Dendritic cell treated with granulocyte-macrophage colony-stimulating factor and Interleukin-4, amounts not matched to agents 40 ng/mL and 50 ng/mL, for 4 days (primary cell): ENCODE results near the gene MPHOSPH10.

ENCODE experiments used
- H3K27ac Mint-ChIP-seq: one replicate; pipeline ENCODE4 v1.8.0; 2022; ENCODE audit warnings: mild to moderate bottlenecking, mixed read lengths
- H3K27me3 Mint-ChIP-seq: one replicate; pipeline ENCODE4 v1.8.0; 2022; ENCODE audit warnings: mild to moderate bottlenecking, mixed read lengths
- H3K36me3 Mint-ChIP-seq: one replicate; pipeline ENCODE4 v1.8.0; 2022; ENCODE audit warnings: low read depth, mixed read lengths
- H3K4me1 Mint-ChIP-seq: one replicate; pipeline ENCODE4 v1.8.0; 2022; ENCODE audit warnings: low read depth, mixed read lengths
- H3K4me3 Mint-ChIP-seq: one replicate; pipeline ENCODE4 v1.8.0; 2022; ENCODE audit warnings: mild to moderate bottlenecking, moderate library complexity, mixed read lengths
- H3K9me3 Mint-ChIP-seq: one replicate; pipeline ENCODE4 v1.8.0; 2022; ENCODE audit warnings: mixed read lengths
- intact Hi-C: fragments of 100-400 bp; cut with micrococcal nuclease; formaldehyde crosslinking; loops from one replicate; pipeline ENCODE4 v1.15.0; 2022

MPHOSPH10 gene

DNA sequence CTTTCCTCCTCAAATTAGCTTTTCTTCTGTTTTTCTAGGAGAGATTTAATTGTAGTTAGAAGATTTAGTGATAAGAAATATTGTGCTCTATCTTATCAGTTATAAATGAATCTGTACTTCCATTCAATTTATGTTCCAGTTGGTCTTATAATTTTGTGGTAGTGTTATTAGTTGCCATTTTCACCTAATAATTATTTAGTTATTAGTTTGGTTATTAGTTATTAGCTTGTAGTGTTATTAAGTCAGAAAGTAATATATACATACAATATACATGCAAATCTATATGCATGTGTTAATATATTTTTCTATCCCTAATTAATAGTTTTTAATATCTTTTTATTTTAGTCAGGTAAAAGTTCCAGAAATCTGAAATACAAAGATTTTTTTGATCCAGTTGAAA, 3.2 kb downstream of the MPHOSPH10 start:
- H3K4me1 Mint-ChIP-seq, result no peaks in the 10 kb centered on the region
- no peak overlapping the region for H3K4me3 Mint-ChIP-seq
- no peak overlapping the region for H3K27ac Mint-ChIP-seq
- intact Hi-C loops, result loop anchor here (10.0 kb wide), 2 partner anchors 141 to 201 kb away; partner anchors contain the start of gene ZNF638
- H3K9me3 Mint-ChIP-seq, result no peaks in the 10 kb centered on the region
- H3K27me3 Mint-ChIP-seq, result no peaks in the 10 kb centered on the region
- peaks cover 48% of the 10 kb centered on the region for H3K36me3 Mint-ChIP-seq

DNA sequence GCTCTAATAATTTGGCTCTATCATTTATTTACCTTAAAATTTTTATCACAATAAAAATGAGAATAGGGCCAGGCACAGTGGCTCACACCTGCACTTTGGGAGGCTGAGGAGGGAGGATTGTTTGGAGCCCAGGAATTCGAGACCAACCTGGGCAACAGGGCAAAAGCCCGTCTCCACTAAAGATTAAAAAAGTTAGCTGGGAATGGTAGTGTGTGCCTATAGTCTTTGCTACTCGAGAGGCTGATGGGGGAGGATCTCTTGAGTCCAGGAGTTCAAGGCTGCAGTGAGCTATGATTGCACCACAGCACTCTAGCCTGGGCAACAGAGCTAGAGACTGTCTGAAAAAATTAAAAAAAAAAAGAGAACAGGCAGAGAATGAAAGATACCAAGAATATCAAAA, 5.7 kb downstream of the MPHOSPH10 start:
- Mint-ChIP-seq H3K36me3 (peaks cover 68% of the 10 kb centered on the region), H3K4me3 (no peak overlapping the region), H3K27me3 (no peaks in the 10 kb centered on the region), H3K9me3 (no peaks in the 10 kb centered on the region), H3K4me1 (no peaks in the 10 kb centered on the region), H3K27ac (no peak overlapping the region)
- intact Hi-C loops, result loop anchor here (10.0 kb wide), 2 partner anchors 139 to 199 kb away; partner anchors contain the start of gene ZNF638

DNA sequence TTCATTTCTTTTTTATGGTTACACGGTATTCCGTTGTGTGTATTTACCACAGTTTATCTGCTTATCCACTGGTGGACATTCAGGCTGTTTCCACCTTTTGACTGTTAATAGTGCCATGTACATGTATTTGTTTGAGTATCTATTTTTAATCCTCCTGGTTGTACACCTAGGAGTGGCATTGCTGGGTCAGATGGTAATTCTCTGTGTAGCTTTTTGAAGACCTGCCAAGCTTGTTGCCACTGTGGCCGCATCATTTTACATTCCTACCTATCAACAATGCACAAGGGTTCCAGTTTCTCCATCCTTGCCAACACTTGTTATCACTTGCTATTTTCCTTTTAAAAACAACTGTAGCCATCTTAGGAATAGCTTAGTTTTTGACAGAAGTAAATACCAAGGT, 13.3 kb downstream of the MPHOSPH10 start:
- peaks cover 100% of the 10 kb centered on the region for H3K36me3 Mint-ChIP-seq
- intact Hi-C loops, result no loop called here
- no peaks in the 10 kb centered on the region for H3K27me3 Mint-ChIP-seq
- no peaks in the 10 kb centered on the region for H3K4me1 Mint-ChIP-seq
- H3K9me3 Mint-ChIP-seq, result no peaks in the 10 kb centered on the region
- H3K4me3 Mint-ChIP-seq, result no peak overlapping the region
- H3K27ac Mint-ChIP-seq, result no peak overlapping the region

DNA sequence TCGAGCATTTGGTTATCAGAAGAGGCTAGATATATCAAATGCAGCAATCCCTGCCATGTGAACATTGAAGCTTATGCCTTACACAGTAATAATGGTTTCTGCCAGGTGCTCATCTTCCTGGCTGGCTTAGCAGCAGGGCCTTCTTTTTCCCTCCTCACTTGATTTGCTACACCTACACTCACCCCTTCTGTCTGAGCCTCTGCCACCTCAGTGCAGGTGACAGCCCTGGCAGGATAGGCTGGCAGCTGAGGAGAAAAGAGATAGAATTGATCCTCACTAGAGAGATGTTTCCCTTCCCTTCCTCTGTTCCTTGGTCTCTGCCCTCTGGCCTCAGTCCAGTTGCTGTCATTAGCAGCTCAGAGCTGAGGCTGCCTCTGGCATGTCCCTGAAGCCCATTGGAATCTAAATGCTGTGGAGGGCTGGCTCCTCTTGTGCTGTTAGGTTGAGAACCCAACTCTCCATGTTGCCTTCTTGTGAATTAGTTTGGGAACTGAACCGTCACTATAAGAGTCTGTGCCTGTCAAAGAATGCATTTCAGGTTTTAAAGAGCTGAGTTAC, 18.2 kb downstream of the MPHOSPH10 start:
- no peak overlapping the region for H3K4me3 Mint-ChIP-seq
- peaks cover 71% of the 10 kb centered on the region for H3K36me3 Mint-ChIP-seq
- H3K27ac Mint-ChIP-seq, result no peak overlapping the region
- intact Hi-C loops, result no loop called here
- H3K4me1 Mint-ChIP-seq, result no peaks in the 10 kb centered on the region
- H3K9me3 Mint-ChIP-seq, result no peaks in the 10 kb centered on the region
- H3K27me3 Mint-ChIP-seq, result no peaks in the 10 kb centered on the region

DNA sequence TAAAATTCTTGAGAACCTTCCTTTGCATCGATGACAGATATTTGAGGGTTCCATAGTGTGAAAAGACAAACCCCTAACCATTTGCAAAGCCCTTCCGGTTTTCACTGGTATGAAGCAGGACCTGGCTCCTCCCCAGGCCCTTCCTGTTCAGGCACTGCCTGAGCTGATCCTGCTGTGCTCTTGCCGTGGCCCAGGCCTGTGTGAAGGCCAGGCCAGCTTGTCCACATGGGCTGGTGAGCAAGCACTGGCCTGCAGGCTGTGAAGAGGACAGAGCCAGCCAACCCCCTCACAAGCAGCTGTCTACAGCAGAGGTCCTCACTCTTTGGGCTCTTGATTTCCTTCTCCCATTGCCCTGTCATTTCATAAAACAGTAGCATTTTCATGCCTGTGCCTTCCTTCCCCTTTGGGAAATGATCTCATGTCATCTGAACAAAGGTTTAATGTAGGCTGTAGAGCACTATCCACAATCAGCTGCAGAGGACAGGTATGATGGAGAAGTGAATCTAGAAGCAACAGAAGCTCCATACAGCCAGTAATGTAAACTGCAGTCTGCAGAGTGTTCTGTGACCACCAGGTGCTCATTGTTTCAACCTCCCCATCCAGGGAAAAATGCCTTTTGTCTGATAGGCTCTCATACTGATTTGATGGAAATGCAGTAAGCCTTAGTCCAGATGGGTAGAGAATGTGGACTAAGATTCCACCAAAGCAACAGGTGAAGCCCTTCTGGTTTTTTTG, 19.8 kb downstream of the MPHOSPH10 start:
- Mint-ChIP-seq H3K9me3 (no peaks in the 10 kb centered on the region), H3K27ac (no peak overlapping the region)

DNA sequence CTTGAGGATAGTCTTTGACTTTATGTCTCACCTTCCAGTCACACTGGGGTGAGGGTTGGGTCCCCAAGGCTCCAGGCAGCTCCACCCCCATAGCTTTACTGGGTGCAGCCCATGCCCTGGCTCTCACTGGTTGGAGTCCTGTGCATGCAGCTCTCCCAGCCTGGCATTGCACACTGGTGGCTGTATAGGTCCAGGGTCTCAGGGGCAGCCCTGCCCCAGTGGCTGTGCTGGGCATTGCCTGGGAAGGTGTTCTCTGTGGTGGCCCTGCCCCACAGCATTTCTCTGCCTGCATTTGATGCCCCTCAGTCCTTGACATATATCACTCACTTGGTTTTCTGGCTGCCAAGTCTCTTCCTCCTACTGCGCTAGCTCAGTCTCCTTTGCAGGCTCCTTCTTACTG, 21.2 kb downstream of the MPHOSPH10 start:
- H3K4me1 Mint-ChIP-seq, result no peaks in the 10 kb centered on the region
- peaks cover 40% of the 10 kb centered on the region for H3K36me3 Mint-ChIP-seq
- H3K27ac Mint-ChIP-seq, result no peak overlapping the region
- H3K27me3 Mint-ChIP-seq, result peaks cover 6% of the 10 kb centered on the region
- H3K9me3 Mint-ChIP-seq, result no peaks in the 10 kb centered on the region
- intact Hi-C loops, result loop anchor here (10.0 kb wide), 1 partner anchor 127 kb away; no protein-coding TSS in a partner anchor
- H3K4me3 Mint-ChIP-seq, result no peak overlapping the region

More for the DNA sequence above, 19.8 kb downstream of the MPHOSPH10 start:
- peaks cover 2% of the 10 kb centered on the region for H3K27me3 Mint-ChIP-seq
- H3K36me3 Mint-ChIP-seq, result peaks cover 54% of the 10 kb centered on the region
- intact Hi-C loops, result loop anchor here (10.0 kb wide), 1 partner anchor 125 kb away; no protein-coding TSS in a partner anchor
- no peaks in the 10 kb centered on the region for H3K4me1 Mint-ChIP-seq
- H3K4me3 Mint-ChIP-seq, result no peak overlapping the region

DNA sequence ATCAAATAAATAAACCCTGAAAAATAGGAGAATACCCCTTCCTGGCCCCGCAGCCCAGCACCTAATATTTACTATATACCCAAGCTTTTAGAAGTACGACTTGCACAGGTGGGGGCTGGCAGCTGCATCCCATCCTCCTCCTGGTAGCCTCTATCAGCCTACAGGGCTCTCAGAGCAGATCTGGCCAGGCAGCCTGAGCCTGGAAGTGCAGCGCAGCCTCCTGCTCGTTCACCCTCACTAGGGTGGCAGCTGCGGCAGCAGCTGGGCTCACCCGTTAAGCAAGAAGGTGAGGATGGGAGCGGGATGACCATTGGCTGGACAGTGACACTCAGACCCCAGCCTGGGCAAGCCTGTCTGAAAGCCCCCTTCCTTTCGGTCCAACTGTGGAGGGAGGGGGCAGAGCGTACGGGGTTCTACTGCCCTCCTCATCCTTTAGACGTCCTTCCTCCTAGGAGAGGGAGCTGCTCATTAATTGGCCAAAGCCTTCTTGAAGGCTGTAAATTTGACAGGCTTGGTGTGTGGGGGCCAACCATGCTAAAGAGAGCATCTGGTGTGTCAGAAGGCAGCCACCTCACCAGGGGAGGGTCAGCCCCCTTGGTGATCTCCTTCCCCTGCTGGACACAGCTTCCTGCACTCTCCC, 23.3 kb downstream of the MPHOSPH10 start:
- no peak overlapping the region for H3K27ac Mint-ChIP-seq
- peaks cover 9% of the 10 kb centered on the region for H3K4me1 Mint-ChIP-seq
- H3K27me3 Mint-ChIP-seq, result peaks cover 9% of the 10 kb centered on the region
- H3K4me3 Mint-ChIP-seq, result no peak overlapping the region
- peaks cover 19% of the 10 kb centered on the region for H3K36me3 Mint-ChIP-seq
- intact Hi-C loops, result loop anchor here (10.0 kb wide), 1 partner anchor 129 kb away; no protein-coding TSS in a partner anchor
- no peaks in the 10 kb centered on the region for H3K9me3 Mint-ChIP-seq

DNA sequence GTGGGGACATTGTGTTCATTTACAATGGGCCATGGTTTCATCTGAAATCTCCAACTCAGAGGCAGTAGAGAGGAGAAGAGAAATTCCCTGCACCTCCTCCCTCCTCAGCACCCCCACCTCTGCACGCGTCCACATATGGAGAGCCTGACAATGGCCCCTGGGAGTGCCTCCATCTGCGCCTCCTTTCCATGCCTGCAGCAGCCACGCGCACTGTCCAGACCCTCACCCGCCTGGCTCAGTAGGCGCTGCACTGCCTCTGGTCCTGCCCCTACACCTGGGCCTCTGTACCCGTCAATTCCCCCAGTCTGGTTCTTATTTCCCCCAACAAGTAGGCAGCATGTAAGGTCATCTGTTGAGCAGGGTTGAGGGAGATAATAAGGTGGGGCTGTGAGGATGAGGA, 23.8 kb downstream of the MPHOSPH10 start:
- no peaks in the 10 kb centered on the region for H3K9me3 Mint-ChIP-seq

DNA sequence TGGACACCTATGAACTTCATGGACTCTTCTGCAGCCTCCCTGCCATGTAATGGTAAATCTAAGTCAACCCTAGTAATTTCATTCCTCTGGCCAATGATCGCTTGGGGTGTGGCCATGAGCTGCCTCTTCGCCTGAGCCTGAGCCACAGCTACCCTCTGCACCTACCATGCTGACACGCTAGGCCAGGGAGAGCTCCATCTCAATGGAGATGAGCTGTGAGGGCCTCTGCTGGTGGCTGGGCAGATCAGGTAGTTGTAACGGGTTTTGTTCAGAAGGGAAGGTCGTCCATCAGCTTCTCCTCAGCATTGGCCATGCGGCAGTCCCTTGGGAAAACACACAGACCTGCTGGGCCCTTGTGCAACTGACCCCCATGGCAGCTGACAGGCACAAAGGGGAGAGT, 24.4 kb downstream of the MPHOSPH10 start:
- H3K9me3 Mint-ChIP-seq, result no peaks in the 10 kb centered on the region
- H3K27ac Mint-ChIP-seq, result no peak overlapping the region
- peaks cover 9% of the 10 kb centered on the region for H3K36me3 Mint-ChIP-seq
- no peak overlapping the region for H3K4me3 Mint-ChIP-seq
- intact Hi-C loops, result loop anchor here (10.0 kb wide), 1 partner anchor 130 kb away; no protein-coding TSS in a partner anchor
- H3K4me1 Mint-ChIP-seq, result peaks cover 16% of the 10 kb centered on the region
- peaks cover 9% of the 10 kb centered on the region for H3K27me3 Mint-ChIP-seq

More for the DNA sequence above, 23.8 kb downstream of the MPHOSPH10 start:
- H3K4me3 Mint-ChIP-seq, result no peak overlapping the region
- intact Hi-C loops, result loop anchor here (10.0 kb wide), 1 partner anchor 129 kb away; no protein-coding TSS in a partner anchor
- peaks cover 14% of the 10 kb centered on the region for H3K36me3 Mint-ChIP-seq
- peaks cover 11% of the 10 kb centered on the region for H3K4me1 Mint-ChIP-seq
- H3K27me3 Mint-ChIP-seq, result peaks cover 9% of the 10 kb centered on the region
- no peak overlapping the region for H3K27ac Mint-ChIP-seq

DNA sequence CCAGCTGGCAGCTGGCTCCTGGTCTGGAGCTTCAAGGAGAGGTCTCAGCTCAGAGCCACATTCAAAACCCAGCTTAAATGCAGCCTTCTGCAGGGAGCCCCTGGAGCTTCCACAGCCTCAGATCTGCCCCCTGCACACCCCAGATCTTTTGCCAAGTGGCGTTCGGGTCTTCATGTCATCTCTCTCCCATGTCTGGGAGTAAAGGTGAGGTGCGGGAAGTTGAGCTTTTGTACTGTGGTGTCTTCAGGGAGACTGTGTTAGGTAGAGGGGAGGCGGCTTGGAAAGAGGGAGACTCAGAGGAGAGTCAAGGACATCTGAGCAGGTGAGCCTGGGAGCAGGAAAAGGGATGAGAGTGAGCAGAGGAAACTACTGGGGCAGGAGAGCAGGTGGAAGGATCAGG, 25.4 kb downstream of the MPHOSPH10 start:
- intact Hi-C loops, result loop anchor here (10.0 kb wide), 1 partner anchor 131 kb away; no protein-coding TSS in a partner anchor
- Mint-ChIP-seq H3K27ac (no peak overlapping the region), H3K4me3 (no peak overlapping the region), H3K4me1 (peaks cover 21% of the 10 kb centered on the region), H3K36me3 (no peaks in the 10 kb centered on the region), H3K9me3 (no peaks in the 10 kb centered on the region), H3K27me3 (peaks cover 9% of the 10 kb centered on the region)

DNA sequence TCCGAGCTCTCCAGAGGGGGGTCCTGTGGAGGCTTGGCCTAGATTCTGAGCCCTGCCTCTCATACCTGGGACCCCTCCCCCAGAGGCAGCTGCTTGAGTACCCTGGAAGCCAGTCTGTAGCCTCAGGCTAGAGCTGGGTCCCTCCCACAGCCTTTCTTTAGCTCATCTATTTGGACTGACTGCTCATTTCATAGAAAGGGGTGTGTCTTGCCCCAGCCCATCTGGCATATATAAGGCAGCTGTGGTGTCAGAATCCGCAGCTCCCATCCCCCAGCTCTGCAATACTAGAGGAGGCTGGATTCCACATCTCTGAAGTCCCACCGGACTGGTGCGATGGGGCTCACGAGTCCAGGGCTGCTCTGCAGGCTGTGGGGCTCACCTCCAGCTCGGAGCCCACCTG, 26.1 kb downstream of the MPHOSPH10 start:
- no peak overlapping the region for H3K4me3 Mint-ChIP-seq

DNA sequence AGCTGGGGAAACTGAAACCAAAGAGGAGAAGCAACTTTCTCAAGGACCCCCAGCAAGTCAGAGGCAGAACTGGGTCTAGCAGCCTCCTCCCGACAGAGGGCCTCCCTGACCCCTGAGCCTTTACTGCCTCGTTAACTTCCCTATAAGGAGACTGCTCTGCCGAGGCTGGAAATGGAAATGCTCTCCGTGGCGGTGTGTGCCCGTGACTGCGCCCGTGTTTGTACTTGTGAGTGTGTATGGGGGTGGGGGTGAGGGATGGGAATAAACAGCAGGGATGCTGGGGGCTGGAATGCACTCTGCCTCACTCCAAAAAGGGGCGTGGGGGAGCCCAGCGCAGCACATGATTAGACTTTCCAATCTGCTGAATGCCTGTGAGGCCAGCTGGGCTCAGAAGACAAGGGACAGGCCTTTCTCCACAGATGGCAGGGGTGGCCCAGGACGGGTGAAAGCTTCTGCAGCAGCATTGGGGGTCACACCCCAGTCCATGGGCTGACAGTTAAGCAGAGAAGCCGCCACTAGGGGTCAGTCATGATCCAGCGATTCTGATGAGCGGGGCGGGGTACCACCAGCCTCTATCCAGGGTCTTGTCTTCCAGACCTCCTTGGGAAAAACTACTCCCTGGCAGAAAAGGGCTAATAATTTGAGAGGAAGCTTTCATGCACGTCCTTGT, 26.8 kb downstream of the MPHOSPH10 start:
- intact Hi-C loops, result loop anchor here (10.0 kb wide), 1 partner anchor 132 kb away; no protein-coding TSS in a partner anchor
- no peaks in the 10 kb centered on the region for H3K36me3 Mint-ChIP-seq
- no peaks in the 10 kb centered on the region for H3K9me3 Mint-ChIP-seq
- no peak overlapping the region for H3K4me3 Mint-ChIP-seq
- no peak overlapping the region for H3K27ac Mint-ChIP-seq
- H3K27me3 Mint-ChIP-seq, result peaks cover 9% of the 10 kb centered on the region
- peaks cover 21% of the 10 kb centered on the region for H3K4me1 Mint-ChIP-seq

More for the DNA sequence above, 26.1 kb downstream of the MPHOSPH10 start:
- intact Hi-C loops, result loop anchor here (10.0 kb wide), 1 partner anchor 132 kb away; no protein-coding TSS in a partner anchor
- no peaks in the 10 kb centered on the region for H3K9me3 Mint-ChIP-seq
- H3K27ac Mint-ChIP-seq, result no peak overlapping the region
- H3K36me3 Mint-ChIP-seq, result no peaks in the 10 kb centered on the region
- peaks cover 9% of the 10 kb centered on the region for H3K27me3 Mint-ChIP-seq
- peaks cover 21% of the 10 kb centered on the region for H3K4me1 Mint-ChIP-seq

DNA sequence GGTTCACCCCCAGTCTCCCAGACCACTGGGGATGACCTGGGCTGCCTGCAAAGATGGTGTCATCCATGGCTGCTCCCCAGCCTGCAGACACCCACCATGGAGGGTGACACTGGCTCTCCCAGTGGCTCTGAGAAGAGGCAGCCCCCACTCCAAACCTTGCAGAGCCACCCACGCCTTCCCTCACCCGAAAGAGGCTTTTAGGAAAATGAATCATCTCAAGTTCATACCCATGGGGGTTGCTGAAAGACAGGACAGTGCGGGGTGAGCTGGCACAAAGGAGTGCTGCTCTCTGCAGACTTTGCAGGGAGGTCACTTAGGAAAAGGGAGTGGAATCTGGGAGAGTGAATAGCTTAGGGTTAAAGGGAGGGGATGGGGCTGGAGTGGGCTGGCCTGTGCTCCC, 36.4 kb downstream of the MPHOSPH10 start:
- Mint-ChIP-seq H3K27me3 (peaks cover 10% of the 10 kb centered on the region), H3K36me3 (no peaks in the 10 kb centered on the region), H3K4me3 (no peak overlapping the region), H3K27ac (no peak overlapping the region), H3K4me1 (no peaks in the 10 kb centered on the region), H3K9me3 (no peaks in the 10 kb centered on the region)
- intact Hi-C loops, result no loop called here
